PC-9 (cell line): ENCODE results near the gene NKPD1. TPM values are rescaled to one million over a fixed set of nuclear protein-coding genes. Genes with fewer than 3 reads are reported as not detected.

ENCODE experiments used
- BruUV-seq: library from RNA; stranded (reverse); fragments of 400-500 nt; replicated peaks from 2 replicates; lab custom pipeline; 2021; lab: Mats Ljungman, UMichigan
- CTCF ChIA-PET: fragments of 300-600 bp; sonication (Branson Sonifier 250); formaldehyde crosslinking; loops from one replicate; lab custom pipeline; 2022; ENCODE audit warnings: antibody characterized with exemption; lab: Charles Lee
- POLR2A ChIA-PET: fragments of 300-600 bp; sonication (Branson Sonifier 250); formaldehyde crosslinking; loops from one replicate; lab custom pipeline; 2022; ENCODE audit warnings: antibody characterized with exemption; ENCODE audit not compliant: unreplicated experiment; lab: Charles Lee
- DNase-seq, 2 experiments: peaks; one replicate each; pipeline versions ENCODE4 v3.0.0 to v3.0.0-alpha.2; 2015 to 2022; ENCODE audit warnings: mixed read lengths in 1 of 2
- H2AFZ ChIP-seq: fragments of 200-600 bp; sonication (generic); 2 replicates; pipeline ENCODE4 v1.8.1; 2017; ENCODE audit warnings: antibody characterized with exemption
- H3F3A ChIP-seq: fragments of 200-600 bp; sonication (generic); 2 replicates; pipeline ENCODE4 v1.8.1; 2017; ENCODE audit warnings: antibody characterized with exemption, mild to moderate bottlenecking, low read depth; ENCODE audit not compliant: insufficient read depth
- H3K27ac ChIP-seq: fragments of 200-600 bp; sonication (generic); 2 replicates; pipeline ENCODE4 v1.6.1; 2016; ENCODE audit warnings: mixed run types
- H3K27me3 ChIP-seq: fragments of 200-600 bp; sonication (generic); 2 replicates; pipeline ENCODE4 v1.6.1; 2016; ENCODE audit warnings: low read depth, mixed run types; ENCODE audit not compliant: insufficient read depth
- H3K36me3 ChIP-seq: fragments of 200-600 bp; sonication (generic); 2 replicates; pipeline ENCODE4 v1.6.1; 2016; ENCODE audit warnings: low read depth, mixed run types
- H3K4me1 ChIP-seq: fragments of 200-600 bp; sonication (generic); replicated peaks from 2 replicates; pipeline ENCODE4 v1.6.1; 2016; ENCODE audit warnings: mixed run types; ENCODE audit not compliant: insufficient read depth
- H3K4me2 ChIP-seq: fragments of 200-600 bp; sonication (generic); 2 replicates; pipeline ENCODE4 v1.6.1; 2017; ENCODE audit warnings: mixed run types
- H3K4me3 ChIP-seq: fragments of 200-600 bp; sonication (generic); 2 replicates; pipeline ENCODE4 v1.6.1; 2016; ENCODE audit warnings: mixed run types
- H3K79me2 ChIP-seq: fragments of 200-600 bp; sonication (generic); 2 replicates; pipeline ENCODE4 v1.6.1; 2017; ENCODE audit warnings: low read depth, mixed run types
- H3K9me2 ChIP-seq: fragments of 200-600 bp; sonication (generic); 2 replicates; pipeline ENCODE4 v1.8.1; 2017; ENCODE audit warnings: mild to moderate bottlenecking; ENCODE audit not compliant: insufficient read depth
- H3K9me3 ChIP-seq: fragments of 200-600 bp; sonication (generic); 2 replicates; pipeline ENCODE4 v1.8.1; 2016; ENCODE audit warnings: low read depth; ENCODE audit not compliant: insufficient read depth
- H4K20me1 ChIP-seq: fragments of 200-600 bp; sonication (generic); 2 replicates; pipeline ENCODE4 v1.8.1; 2017; ENCODE audit not compliant: insufficient read depth
- EZH2 ChIP-seq: fragments of 200-600 bp; sonication (generic); IDR thresholded peaks from 2 replicates; pipeline ENCODE4 v1.8.0; 2017; ENCODE audit warnings: antibody characterized with exemption, low read depth
- intact Hi-C: fragments of 100-400 bp; cut with micrococcal nuclease; formaldehyde crosslinking; loops from one replicate; pipeline ENCODE4 v1.10.0; 2022; ENCODE audit not compliant: unreplicated experiment
- total RNA-seq: library from RNA; stranded (reverse); gene quantifications from 2 replicates; pipeline ENCODE4 v1.2.3, GENCODE V29; 2021
- TF ChIP-seq, protein P1 (sequence below): fragments of 200-600 bp; sonication (generic); conservative IDR thresholded peaks from 2 replicates; pipeline ENCODE4 v1.6.1; 2017; ENCODE audit warnings: mixed run types, antibody characterized with exemption, mild to moderate bottlenecking, moderate library complexity

NKPD1 gene
- total RNA-seq, 1 experiment from 2014 or later = 0.37 TPM

DNA sequence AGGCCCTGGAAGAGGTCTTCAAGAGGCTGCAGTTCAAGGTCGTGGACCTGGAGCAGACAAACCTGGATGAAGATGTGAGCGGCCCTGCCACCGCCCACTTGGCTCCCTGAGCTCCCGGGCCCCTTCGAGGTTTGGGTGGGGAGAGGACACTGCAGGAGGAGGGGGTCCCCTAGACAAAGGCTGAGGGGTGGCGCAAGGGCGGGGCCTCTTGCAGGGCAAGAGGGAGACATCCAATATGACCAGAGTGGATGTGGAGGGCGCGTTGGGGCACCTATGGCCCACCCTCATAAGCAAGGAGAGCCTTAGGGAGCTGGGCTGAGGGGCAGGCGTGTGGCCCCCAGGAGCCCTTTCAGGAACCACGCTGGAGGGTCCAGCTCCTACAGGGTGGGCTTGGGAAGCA lies 20.2 kb downstream of the NKPD1 start:
- no peak overlapping the region for H2AFZ ChIP-seq
- no peaks in the 10 kb centered on the region for H3K9me2 ChIP-seq
- no peak overlapping the region for H3K4me2 ChIP-seq
- no peaks in the 10 kb centered on the region for H3K4me1 ChIP-seq
- intact Hi-C loops = no loop called here
- H3K9me3 ChIP-seq = no peaks in the 10 kb centered on the region
- H3K36me3 ChIP-seq = no peaks in the 10 kb centered on the region
- H3K27me3 ChIP-seq = no peaks in the 10 kb centered on the region
- no peak overlapping the region for H3K4me3 ChIP-seq
- ChIA-PET CTCF (no interaction called here), POLR2A (no interaction called here)
- H3F3A ChIP-seq = no peaks in the 10 kb centered on the region; the same call in 1 of the 2 replicates
- no peak overlapping the region for H3K27ac ChIP-seq
- DNase-seq = no peak
- peaks cover 37% of the 10 kb centered on the region for H4K20me1 ChIP-seq
- no peak for TF ChIP-seq EZH2
- TF ChIP-seq, protein P1, sequence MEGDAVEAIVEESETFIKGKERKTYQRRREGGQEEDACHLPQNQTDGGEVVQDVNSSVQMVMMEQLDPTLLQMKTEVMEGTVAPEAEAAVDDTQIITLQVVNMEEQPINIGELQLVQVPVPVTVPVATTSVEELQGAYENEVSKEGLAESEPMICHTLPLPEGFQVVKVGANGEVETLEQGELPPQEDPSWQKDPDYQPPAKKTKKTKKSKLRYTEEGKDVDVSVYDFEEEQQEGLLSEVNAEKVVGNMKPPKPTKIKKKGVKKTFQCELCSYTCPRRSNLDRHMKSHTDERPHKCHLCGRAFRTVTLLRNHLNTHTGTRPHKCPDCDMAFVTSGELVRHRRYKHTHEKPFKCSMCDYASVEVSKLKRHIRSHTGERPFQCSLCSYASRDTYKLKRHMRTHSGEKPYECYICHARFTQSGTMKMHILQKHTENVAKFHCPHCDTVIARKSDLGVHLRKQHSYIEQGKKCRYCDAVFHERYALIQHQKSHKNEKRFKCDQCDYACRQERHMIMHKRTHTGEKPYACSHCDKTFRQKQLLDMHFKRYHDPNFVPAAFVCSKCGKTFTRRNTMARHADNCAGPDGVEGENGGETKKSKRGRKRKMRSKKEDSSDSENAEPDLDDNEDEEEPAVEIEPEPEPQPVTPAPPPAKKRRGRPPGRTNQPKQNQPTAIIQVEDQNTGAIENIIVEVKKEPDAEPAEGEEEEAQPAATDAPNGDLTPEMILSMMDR = no peak
- peaks cover 5% of the 10 kb centered on the region; the same call in 1 of the 2 replicates for H3K79me2 ChIP-seq
- no TSS peak for BruUV-seq

DNA sequence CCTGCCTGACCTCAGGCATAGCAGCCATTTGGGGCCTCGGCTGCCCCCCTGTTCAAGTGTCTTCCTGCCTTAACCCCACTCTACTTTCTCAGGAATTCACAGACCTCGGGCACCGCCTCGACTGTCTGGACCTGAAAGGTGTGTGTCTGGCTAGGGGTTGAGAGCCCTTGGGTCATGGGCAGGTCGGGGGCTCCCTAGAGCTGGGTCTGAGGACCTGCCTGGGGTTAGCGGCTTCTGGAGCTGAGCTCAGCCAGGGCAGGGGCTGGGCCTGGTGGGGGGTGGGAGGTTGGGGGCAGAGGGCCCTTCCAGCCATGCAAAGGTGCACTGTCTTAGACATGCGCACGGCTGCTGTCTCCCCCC lies 20.7 kb downstream of the NKPD1 start:
- no peak for TF ChIP-seq EZH2
- TF ChIP-seq, protein P1 = no peak
- peaks cover 5% of the 10 kb centered on the region; the same call in 1 of the 2 replicates for H3K79me2 ChIP-seq
- BruUV-seq = no TSS peak
- no peaks in the 10 kb centered on the region; the same call in 1 of the 2 replicates for H3F3A ChIP-seq
- H3K27ac ChIP-seq = no peak overlapping the region
- DNase-seq = no peak
- intact Hi-C loops = no loop called here
- no peaks in the 10 kb centered on the region for H3K36me3 ChIP-seq
- no peak overlapping the region for H3K4me2 ChIP-seq
- H3K27me3 ChIP-seq = no peaks in the 10 kb centered on the region
- H3K4me3 ChIP-seq = no peak overlapping the region
- H2AFZ ChIP-seq = no peak overlapping the region
- H3K9me3 ChIP-seq = no peaks in the 10 kb centered on the region
- POLR2A ChIA-PET = no interaction called here
- no peaks in the 10 kb centered on the region for H3K4me1 ChIP-seq
- H3K9me2 ChIP-seq = no peaks in the 10 kb centered on the region
- peaks cover 41% of the 10 kb centered on the region for H4K20me1 ChIP-seq
- CTCF ChIA-PET = no interaction called here

DNA sequence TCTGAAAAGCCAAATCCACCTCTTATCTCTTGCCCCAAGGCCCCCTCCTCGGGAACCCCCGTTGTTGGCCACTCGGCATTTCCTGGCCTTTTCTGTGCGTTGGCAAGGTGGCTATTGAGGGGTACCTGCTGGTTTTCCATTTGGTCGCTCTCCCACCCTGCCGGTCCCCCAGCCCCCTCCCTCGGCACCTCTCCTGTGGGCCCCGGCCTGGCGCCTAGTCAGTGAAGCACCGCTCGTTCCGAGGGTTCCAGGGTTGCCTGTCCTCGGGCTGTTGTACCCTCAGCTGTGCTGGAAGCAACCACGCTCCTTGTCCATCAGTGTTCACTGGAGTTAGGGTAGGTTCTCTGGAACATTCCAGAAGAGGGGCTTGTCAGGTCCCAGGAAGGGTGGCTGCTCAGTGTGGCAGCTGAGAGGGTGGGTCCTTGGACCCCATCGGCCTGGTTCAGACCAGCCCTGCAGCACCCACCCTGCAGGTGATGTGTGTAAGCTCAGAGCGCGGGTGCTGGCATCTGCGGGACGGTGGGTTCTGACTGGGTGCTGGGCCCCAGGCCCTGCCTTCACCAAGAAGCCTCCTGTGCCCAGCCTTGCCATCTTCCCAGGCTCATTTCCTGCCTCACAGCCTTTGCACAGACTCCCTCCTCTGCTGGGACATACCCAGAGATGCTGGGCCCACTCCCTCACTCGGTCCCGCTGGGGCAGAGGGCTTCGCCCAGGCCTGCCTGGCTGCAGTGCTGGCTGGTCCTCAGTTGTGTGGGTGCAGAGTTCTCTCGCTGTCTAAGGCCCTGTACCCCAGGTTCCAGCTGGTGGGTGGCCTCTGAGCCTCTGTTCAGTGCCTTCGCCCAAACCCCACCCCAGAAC lies 21.3 kb downstream of the NKPD1 start:
- no peaks in the 10 kb centered on the region; the same call in 1 of the 2 replicates for H3F3A ChIP-seq
- BruUV-seq = no TSS peak
- intact Hi-C loops = no loop called here
- no peak for DNase-seq
- peaks cover 47% of the 10 kb centered on the region for H4K20me1 ChIP-seq
- no peaks in the 10 kb centered on the region for H3K9me3 ChIP-seq
- H3K4me2 ChIP-seq = no peak overlapping the region
- no peaks in the 10 kb centered on the region for H3K36me3 ChIP-seq
- no peak overlapping the region for H3K27ac ChIP-seq
- H3K27me3 ChIP-seq = no peaks in the 10 kb centered on the region
- no peaks in the 10 kb centered on the region for H3K4me1 ChIP-seq
- POLR2A ChIA-PET = no interaction called here
- no peak overlapping the region for H2AFZ ChIP-seq
- no peaks in the 10 kb centered on the region for H3K9me2 ChIP-seq
- H3K79me2 ChIP-seq = peaks cover 10% of the 10 kb centered on the region; the same call in 1 of the 2 replicates
- CTCF ChIA-PET = no interaction called here
- no peak for TF ChIP-seq EZH2
- TF ChIP-seq, protein P1 = no peak
- no peak overlapping the region for H3K4me3 ChIP-seq
